Measurements from ENCODE around the gene PALLD. TPM values are rescaled to one million over a fixed set of nuclear protein-coding genes. Genes with fewer than 3 reads are reported as not detected.

The PALLD gene
- total RNA-seq, 2 experiments from 2014 or later, result 1.5 to 3.7 TPM

DNA sequence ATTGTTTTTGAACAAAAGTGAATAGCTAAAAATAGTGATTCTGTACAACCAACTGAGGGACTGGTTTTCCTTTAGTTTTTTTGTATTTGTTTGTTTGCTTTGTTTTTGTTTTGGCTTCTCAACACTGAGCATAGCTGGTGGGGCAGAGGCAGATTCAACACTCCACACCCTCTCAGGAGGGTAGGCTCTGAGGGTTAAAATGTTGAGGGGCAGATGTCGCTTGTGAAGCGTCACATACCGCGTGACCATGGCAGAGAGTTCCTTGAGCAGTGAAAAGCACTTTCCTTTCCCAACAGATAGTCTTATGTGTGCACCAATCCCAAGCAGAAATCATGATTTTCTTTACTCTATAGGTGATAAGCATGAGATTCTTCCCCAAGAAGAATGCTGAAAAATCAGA is 155.0 kb downstream of the PALLD start:
- peaks cover 5% of the 10 kb centered on the region for H3K4me1 Mint-ChIP-seq
- CTCF ChIA-PET, result no interaction called here
- H3K9me3 Mint-ChIP-seq (ENCODE audit: low read depth), result no peaks in the 10 kb centered on the region
- H3K4me3 Mint-ChIP-seq, result no peak overlapping the region
- DNase-seq (no peak), ATAC-seq (no peak)
- H3K27me3 Mint-ChIP-seq, result peaks cover 46% of the 10 kb centered on the region
- H3K27ac Mint-ChIP-seq, result no peak overlapping the region
- no peaks in the 10 kb centered on the region for H3K36me3 Mint-ChIP-seq

DNA sequence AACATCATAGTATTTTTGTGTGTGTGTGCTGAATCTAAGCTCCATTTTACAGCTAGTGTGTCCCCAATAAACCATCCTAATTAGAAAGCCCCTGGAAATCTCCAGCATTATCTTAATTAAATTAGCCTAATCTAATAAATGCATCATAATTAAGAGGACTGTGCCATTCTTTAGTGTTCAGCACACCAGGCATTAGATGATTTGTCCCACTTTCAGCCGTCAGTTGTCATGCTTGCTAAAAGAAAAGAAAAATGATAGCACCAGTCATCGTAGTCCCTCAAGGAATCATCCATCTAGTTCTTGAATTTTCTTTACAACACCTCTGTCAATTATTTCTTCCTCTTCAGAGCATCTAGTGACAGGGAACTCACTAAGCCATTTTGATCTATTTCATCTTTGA is 155.9 kb downstream of the PALLD start:
- Mint-ChIP-seq H3K27me3 (peaks cover 53% of the 10 kb centered on the region), H3K27ac (no peak overlapping the region), H3K4me1 (peaks cover 5% of the 10 kb centered on the region), H3K4me3 (no peak overlapping the region), H3K36me3 (no peaks in the 10 kb centered on the region), H3K9me3 (ENCODE audit: low read depth) (no peaks in the 10 kb centered on the region)
- DNase-seq (no peak), ATAC-seq (no peak)
- CTCF ChIA-PET, result no interaction called here

DNA sequence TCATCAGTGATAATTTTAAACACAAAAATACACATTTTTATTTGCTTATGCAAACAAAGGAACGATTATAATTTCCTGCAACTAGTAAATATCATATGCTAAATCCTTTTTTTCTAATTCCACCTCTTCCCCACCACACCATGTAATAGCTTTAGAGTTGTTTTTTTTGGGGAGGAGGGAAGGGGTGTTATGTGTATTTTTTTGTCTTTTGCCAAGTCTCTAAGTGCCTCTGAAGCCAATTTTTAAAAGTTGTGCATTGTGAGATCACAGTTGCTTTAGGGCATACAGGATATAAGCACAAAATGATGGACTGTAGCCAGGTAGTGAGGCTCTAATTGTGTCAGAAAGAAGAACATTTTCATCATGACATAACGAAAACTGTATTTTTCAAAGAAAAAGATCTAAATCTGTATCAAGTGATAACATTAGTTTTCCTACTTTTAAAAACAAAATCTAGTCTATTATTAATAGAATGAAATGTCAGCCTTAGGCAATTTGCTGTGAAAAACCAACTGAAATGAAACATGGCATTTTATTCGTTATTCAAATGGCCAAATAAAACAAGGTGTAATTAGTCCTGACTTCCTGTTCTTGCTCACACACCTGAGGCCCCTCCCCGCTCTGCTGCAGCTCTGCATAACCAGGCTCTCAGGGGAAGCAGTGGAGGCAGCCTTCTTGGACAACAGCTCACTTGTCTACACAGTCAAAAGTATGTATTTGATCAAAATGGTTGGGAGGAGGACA is 157.4 kb downstream of the PALLD start:
- DNase-seq, result no peak
- Mint-ChIP-seq H3K4me1 (peaks cover 5% of the 10 kb centered on the region), H3K27ac (no peak overlapping the region), H3K4me3 (no peak overlapping the region), H3K27me3 (peaks cover 55% of the 10 kb centered on the region), H3K9me3 (ENCODE audit: low read depth) (no peaks in the 10 kb centered on the region), H3K36me3 (no peaks in the 10 kb centered on the region)
- ATAC-seq, result no peak
- CTCF ChIA-PET, result no interaction called here

DNA sequence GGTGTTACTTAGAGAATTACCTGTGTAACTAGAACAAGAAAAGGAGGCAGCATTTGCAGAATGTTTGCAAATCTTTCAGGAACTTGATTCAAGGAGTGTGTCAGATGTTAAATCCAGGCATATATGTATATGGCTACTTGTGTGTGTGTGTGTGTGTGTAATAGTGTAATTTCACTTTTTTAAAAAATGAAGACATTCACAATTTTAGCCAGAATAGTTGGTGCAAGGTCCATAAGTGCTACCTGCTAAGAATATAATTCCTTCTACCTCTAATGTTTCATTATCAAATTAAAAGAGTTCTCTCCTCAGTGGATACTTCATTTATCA is 158.0 kb downstream of the PALLD start:
- CTCF ChIA-PET, result no interaction called here
- Mint-ChIP-seq H3K9me3 (ENCODE audit: low read depth) (no peaks in the 10 kb centered on the region), H3K27me3 (peaks cover 56% of the 10 kb centered on the region), H3K36me3 (no peaks in the 10 kb centered on the region), H3K4me3 (no peak overlapping the region), H3K4me1 (peaks cover 5% of the 10 kb centered on the region), H3K27ac (no peak overlapping the region)
- ATAC-seq, result no peak
- no peak for DNase-seq

DNA sequence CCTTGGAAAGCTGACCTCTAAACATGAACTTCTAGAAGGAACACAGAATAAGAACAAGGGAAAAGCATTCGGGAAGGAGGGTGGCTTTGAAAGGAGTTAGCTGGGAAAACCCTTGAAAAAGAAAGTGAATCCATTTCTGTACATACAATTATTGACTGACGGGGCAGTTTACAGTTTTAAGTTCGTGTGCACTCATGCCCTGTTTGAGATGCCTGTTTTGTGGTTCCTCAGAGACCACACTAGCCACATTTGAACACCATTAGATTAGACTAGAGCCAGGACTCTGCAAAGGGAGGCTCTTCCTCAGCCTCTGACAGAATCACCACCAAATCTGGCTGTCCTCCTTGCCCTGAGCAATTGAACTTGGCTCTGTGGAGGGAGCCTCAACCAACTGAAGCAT is 158.3 kb downstream of the PALLD start:
- CTCF ChIA-PET, result no interaction called here
- Mint-ChIP-seq H3K4me3 (no peak overlapping the region), H3K9me3 (ENCODE audit: low read depth) (no peaks in the 10 kb centered on the region), H3K27ac (no peak overlapping the region), H3K4me1 (peaks cover 5% of the 10 kb centered on the region), H3K27me3 (peaks cover 54% of the 10 kb centered on the region), H3K36me3 (no peaks in the 10 kb centered on the region)
- DNase-seq (no peak), ATAC-seq (no peak)

DNA sequence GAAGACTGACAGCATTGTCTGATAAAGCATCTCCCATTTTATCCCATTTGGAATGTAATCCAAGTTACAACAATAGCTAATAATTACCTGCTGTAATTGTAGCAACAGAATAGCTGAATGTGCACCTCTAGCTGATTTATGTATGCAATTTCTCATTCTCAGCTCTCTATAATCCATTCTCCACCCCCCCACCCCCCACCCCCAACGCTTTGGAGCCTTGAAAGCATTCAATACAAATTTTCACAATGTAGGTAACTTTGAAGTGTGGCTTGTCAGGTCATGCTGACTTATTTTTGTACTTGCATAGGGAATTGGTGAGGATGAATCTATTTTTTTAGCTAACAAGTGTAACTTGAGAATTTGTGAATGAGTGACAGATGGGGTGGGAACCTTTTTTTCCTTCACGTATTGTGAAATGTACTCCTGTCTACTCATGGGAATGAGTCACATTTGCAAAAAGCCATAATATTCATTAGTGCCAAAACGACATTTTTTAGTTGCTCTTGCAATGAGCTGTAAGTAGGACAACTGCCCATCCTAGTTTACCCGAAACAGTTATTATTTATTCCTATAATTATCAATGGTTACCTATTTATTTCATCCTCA is 159.3 kb downstream of the PALLD start:
- ATAC-seq (no peak), DNase-seq (no peak)
- Mint-ChIP-seq H3K27me3 (peaks cover 45% of the 10 kb centered on the region), H3K4me1 (peaks cover 5% of the 10 kb centered on the region), H3K4me3 (no peak overlapping the region), H3K27ac (no peak overlapping the region), H3K9me3 (ENCODE audit: low read depth) (no peaks in the 10 kb centered on the region), H3K36me3 (no peaks in the 10 kb centered on the region)
- CTCF ChIA-PET, result no interaction called here

DNA sequence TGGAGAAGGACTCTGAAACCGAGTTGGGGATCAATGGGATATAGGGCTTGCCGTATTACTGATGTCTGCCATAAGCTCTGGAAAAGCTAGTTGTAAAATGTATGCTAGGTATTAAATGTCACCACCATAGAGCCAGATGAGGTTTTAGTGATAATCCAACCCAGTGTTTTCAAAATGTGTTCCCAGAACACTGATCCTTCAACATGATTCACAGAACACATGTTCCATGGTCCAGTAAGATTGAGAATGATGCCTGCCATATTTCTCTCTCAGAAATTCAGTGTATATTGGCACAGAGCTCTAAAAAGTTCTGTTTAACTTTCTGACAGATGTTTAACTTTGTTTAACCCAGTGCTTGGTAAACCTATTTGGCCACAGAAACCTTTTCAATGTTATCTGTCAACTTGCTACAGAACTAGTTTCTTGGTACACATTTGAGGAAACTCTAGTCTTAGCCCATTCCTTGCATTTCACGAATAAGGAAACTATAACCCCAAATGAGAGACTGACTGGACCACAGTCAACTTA is 160.2 kb downstream of the PALLD start:
- no peaks in the 10 kb centered on the region for H3K9me3 Mint-ChIP-seq (ENCODE audit: low read depth)
- CTCF ChIA-PET, result no interaction called here
- no peak overlapping the region for H3K27ac Mint-ChIP-seq
- no peak overlapping the region for H3K4me3 Mint-ChIP-seq
- DNase-seq (no peak), ATAC-seq (no peak)
- no peaks in the 10 kb centered on the region for H3K36me3 Mint-ChIP-seq
- H3K4me1 Mint-ChIP-seq, result peaks cover 5% of the 10 kb centered on the region
- H3K27me3 Mint-ChIP-seq, result peaks cover 38% of the 10 kb centered on the region

DNA sequence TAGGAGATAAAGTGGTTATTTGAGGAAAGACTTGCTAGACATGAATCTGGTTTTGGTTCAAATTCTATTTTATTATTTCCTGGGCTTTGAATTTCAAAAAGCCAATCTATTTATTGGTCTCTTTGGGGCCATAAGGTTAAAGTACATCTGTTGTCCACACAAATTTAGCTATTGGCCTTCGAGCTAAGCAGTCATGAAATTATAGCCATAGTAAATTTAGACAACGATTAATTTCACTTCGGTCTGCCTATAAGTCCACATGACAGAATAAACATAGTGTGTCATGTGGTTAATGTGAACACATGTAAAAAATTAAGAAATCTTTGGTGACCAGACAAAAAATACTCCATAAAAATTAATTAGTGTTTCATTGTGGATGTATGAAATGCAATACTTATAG is 161.9 kb downstream of the PALLD start:
- DNase-seq (no peak), ATAC-seq (no peak)
- H3K4me3 Mint-ChIP-seq, result no peak overlapping the region
- H3K36me3 Mint-ChIP-seq, result no peaks in the 10 kb centered on the region
- H3K9me3 Mint-ChIP-seq (ENCODE audit: low read depth), result no peaks in the 10 kb centered on the region
- H3K4me1 Mint-ChIP-seq, result peaks cover 5% of the 10 kb centered on the region
- no peak overlapping the region for H3K27ac Mint-ChIP-seq
- peaks cover 33% of the 10 kb centered on the region for H3K27me3 Mint-ChIP-seq
- CTCF ChIA-PET, result no interaction called here

DNA sequence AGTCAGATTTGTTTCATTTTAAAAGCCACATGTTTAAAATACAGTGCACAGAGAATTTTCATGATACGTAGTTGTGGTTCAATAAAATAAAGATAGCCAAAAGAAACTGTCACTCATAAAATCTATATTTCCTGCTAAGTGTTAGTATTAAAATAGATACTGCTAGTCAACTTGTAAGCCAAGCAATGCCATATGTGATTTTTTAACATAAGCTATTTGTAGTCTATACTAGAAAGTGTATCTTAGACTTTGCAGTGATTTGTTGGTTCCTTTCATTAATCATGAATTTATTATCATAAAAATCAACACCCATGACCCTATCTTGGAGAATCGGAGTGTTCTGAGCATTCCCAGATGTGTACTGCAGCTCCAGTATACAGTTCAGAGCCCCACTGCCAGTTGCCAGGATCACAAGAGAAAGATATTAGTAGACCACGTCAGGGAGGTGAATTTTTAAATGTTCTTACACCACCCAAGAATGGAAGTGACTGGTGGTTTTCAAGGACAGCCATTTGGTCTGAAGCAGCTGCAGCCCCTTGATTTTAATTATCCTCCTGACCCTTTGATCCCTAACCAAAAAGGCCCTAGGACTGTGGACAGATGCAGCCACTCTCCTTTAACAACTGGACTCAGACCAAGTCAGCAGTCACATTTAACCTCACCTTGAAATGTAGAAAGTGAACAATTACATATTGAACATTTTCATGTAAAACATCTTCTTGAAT is 163.1 kb downstream of the PALLD start:
- peaks cover 5% of the 10 kb centered on the region for H3K4me1 Mint-ChIP-seq
- H3K9me3 Mint-ChIP-seq (ENCODE audit: low read depth), result no peaks in the 10 kb centered on the region
- H3K36me3 Mint-ChIP-seq, result no peaks in the 10 kb centered on the region
- no peak overlapping the region for H3K27ac Mint-ChIP-seq
- CTCF ChIA-PET, result interaction anchor here (0.6 kb wide), 1 partner anchor 445 kb away, joined by 4 read pairs; no protein-coding TSS in a partner anchor
- H3K27me3 Mint-ChIP-seq, result peaks cover 37% of the 10 kb centered on the region
- ATAC-seq (no peak), DNase-seq (no peak)
- no peak overlapping the region for H3K4me3 Mint-ChIP-seq

DNA sequence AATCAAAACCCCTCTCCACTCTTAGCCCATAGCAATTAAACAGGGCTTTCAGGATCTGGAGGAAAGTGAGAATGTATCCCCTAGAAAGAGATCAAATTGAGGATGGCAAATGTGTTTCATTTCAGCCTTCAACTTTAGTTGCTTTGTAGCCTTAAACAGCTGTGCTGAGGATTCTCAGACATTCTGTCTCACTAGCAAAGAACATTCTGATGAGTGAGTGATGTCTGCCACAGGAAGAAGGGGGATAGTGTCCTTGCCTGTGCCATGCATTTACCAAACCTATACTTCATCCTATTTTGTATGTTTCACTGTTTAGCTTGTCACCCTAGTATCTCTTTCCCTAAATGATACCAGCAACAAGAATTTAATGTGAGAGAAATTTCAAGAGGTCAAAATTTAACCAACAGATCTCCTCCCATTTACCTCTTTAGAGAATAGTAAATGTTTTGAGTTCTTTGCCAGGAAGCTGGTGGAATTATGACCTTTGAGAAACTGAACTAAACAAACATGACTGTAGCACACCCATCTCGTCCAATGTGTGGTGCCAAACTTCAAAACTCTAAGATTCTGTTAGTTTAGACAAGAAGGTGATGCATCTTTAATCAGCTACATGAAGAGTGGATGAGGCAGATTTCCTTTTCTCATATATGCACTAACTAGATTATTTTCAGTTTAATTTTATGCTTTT is 165.6 kb downstream of the PALLD start:
- Mint-ChIP-seq H3K9me3 (ENCODE audit: low read depth) (no peaks in the 10 kb centered on the region), H3K4me3 (no peak overlapping the region), H3K27ac (no peak overlapping the region), H3K27me3 (peaks cover 29% of the 10 kb centered on the region), H3K4me1 (no peaks in the 10 kb centered on the region), H3K36me3 (no peaks in the 10 kb centered on the region)
- no peak for ATAC-seq
- DNase-seq, result no peak
- CTCF ChIA-PET, result no interaction called here

DNA sequence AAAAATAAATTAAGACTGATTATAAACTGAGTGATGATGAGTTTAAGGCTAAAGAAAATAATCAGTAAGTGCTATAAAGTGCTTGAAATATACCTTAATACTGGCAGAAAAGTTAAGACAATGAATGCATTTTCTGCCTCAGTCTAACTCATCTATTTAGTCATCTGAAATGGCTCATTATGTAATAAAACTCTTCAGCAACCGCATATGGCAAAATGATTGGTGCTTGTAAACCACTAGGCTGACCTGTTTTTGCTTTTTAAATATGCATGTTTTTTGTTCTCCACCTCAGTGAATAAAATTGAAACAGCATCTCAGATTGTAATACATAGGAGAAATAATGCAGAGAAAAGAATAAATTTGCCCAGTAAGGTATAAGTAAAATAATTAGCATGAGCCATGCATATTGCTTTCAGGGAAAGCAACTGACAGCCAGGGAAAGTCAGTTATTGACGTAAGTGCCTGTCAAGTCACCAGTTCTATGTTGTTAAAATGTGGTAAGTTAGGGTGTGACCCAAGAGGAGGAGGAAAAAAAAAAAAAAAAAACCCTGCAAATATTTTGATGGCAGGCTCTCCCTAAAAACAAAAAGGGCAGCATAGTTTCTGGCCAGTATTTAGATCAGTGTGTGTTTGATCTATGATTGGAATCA is 167.5 kb downstream of the PALLD start:
- H3K36me3 Mint-ChIP-seq, result no peaks in the 10 kb centered on the region
- ATAC-seq (no peak), DNase-seq (no peak)
- no peaks in the 10 kb centered on the region for H3K4me1 Mint-ChIP-seq
- H3K27ac Mint-ChIP-seq, result no peak overlapping the region
- peaks cover 25% of the 10 kb centered on the region for H3K27me3 Mint-ChIP-seq
- no peaks in the 10 kb centered on the region for H3K9me3 Mint-ChIP-seq (ENCODE audit: low read depth)
- CTCF ChIA-PET, result no interaction called here
- H3K4me3 Mint-ChIP-seq, result no peak overlapping the region

DNA sequence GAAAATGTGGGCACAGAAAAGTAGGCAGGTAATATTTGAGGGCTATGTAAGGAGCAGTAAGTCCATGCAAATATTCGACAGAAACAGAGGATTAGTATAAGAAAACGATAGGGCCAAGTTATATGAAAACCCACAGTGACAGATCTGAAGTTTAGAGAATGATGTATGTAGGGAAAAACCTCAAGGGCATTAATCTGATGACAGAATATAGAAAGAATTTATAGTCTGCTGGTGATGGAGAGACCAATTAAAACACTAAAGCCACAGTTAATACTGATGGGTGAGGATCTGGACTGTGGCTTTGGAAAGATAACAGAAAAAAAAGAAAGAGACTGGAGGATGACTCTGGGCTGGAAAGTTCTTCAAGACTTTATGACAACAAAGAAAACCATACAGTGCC is 169.7 kb downstream of the PALLD start:
- Mint-ChIP-seq H3K27me3 (peaks cover 25% of the 10 kb centered on the region), H3K4me3 (no peak overlapping the region), H3K36me3 (no peaks in the 10 kb centered on the region), H3K27ac (no peak overlapping the region), H3K9me3 (ENCODE audit: low read depth) (no peaks in the 10 kb centered on the region), H3K4me1 (no peaks in the 10 kb centered on the region)
- ATAC-seq (no peak), DNase-seq (no peak)
- CTCF ChIA-PET, result no interaction called here

DNA sequence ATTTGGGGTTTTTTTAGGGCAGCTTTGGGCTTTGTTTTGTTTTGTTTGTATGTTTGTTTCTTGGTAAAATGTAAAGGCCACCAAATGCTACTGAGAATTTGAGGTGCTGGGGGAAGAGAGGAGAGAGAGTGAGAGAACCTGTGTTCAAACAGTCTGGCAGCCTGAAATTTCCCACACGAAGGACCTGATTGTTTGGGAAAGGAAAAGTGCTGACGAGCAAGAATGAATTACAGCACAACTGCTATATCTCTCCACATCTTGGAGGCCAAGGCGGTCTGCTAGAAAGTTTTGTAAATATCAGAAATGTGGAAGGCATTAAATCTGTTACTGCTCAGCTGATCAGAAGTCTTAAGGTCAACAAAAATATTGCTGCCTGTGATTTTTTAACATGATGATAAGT is 170.5 kb downstream of the PALLD start:
- ATAC-seq (no peak), DNase-seq (no peak)
- Mint-ChIP-seq H3K36me3 (no peaks in the 10 kb centered on the region), H3K4me1 (no peaks in the 10 kb centered on the region), H3K27ac (no peak overlapping the region), H3K9me3 (ENCODE audit: low read depth) (no peaks in the 10 kb centered on the region), H3K27me3 (peaks cover 23% of the 10 kb centered on the region), H3K4me3 (no peak overlapping the region)
- CTCF ChIA-PET, result no interaction called here

Data from activated CD8-positive, alpha-beta memory T cell treated with anti-CD3 and anti-CD28 coated beads, Interleukin-2, amount 10 ng/mL, durations not matched to agents 7 days and 5 days (primary cell).